Activated gamma-delta T cell treated with anti-CD3 and anti-CD28 coated beads, Interleukin-2, amount 50 U/mL, for 16 hours (primary cell): Measurements from ENCODE around the gene PSAPL1.

Experiments
- DNase-seq: peaks from one replicate; pipeline ENCODE4 v3.0.0-alpha.2; 2020; ENCODE audit warnings: low read depth

PSAPL1 gene

DNA sequence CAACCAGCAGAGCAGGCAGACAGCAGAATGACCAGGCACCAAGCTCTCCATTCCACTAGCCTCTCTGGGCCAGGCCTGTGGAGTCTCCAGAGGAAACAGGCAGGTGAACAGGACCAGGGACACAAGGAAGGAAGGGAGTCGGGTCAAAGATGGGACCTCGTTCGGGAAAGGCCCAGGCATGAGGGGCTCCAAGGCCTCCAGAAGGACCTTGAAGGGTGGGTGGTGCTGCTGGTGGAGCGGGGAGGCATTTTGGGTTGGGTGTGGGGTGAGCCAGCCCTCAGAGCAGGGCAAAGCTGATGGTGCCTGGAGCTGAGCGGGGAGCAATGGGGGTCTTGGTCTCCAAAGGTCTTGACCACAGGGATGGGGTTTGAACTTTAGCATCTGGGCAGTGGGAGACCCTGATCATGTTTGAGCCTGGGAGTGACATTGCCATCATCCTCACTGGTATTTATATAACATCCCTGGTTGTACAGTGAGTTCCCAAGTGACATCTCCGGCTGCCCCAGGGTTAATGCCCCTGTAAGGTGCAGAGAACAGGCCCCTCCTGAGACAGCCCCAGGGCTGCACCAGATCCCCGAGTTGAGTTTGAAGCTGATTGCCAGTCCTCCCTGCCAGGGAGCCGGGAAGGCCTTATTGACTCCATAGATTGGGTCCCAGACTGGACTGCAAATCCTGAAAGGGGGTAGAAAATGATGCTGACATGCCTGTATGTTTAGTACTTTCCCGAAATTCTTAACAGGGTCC, 52.7 kb downstream of the PSAPL1 start:
- DNase-seq: no peak

DNA sequence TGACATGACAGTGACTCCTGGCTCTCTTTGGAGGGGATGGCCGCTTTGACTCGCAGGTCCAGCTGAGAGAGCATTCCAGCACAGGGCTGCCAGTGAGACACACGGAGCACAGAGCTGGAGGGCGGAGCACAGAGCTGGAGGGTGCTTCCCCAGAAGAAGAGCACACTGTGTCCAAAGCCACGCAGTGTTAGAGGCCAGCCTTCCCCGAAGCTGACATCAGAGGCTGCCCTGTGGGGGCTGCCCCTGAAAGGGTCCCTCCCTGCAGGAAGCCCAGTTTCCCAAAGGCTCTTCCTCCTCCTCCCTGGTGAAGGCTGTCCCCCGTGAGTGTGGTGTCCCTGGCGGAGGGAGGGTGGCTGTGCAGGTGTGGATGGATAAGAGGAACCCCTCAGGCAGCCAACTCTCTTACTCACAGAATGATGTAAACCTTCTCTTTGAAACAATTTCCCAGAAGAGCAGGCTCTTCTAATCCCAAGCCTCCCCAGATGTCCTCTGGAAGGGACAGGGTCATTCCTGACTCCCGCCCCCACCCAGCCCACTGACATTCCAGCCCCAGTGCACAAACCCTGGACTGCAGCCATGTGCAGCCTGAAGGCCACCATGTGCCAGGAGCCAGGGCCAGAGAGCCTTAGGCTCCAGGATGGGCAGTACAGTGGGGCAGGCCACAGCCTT, 53.4 kb downstream of the PSAPL1 start:
- DNase-seq: no peak
